NOMO-1 (cell line): ENCODE measurements around the gene DTNB.

Source experiments
- DNase-seq, 2 experiments: peaks; one replicate each; lab custom pipeline; 2025; ENCODE audit not compliant: unreplicated experiment in 2 of 2; lab: John Stamatoyannopoulos, UW

DTNB gene

DNA sequence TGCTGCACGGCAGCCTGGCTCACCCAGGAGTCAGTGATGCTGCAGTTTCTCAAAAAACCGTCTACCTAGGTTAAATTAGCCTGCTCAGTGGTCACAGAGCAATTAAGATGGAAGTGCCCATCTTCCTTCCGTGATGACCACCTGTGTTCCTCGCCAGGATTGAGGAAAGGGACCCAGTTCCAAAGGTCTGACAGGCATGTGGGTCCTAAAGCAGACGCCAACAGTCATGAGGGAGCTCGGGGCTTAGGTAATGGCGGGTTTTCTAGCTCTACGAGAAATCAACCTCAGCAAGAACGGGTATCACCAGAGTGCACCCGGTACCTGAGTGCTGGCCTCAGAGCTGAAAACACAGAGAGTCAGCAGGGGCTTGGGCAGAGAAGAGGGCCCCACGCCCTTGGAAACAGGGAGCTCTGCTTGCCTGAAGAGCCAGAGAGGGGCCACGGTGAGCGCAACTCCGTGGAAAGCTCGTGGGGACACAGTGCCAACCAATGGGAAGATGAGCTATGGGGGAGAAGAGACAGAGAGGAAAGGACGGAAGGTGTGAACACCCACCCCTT is 297.3 kb downstream of the DTNB start:
- no peak for DNase-seq

DNA sequence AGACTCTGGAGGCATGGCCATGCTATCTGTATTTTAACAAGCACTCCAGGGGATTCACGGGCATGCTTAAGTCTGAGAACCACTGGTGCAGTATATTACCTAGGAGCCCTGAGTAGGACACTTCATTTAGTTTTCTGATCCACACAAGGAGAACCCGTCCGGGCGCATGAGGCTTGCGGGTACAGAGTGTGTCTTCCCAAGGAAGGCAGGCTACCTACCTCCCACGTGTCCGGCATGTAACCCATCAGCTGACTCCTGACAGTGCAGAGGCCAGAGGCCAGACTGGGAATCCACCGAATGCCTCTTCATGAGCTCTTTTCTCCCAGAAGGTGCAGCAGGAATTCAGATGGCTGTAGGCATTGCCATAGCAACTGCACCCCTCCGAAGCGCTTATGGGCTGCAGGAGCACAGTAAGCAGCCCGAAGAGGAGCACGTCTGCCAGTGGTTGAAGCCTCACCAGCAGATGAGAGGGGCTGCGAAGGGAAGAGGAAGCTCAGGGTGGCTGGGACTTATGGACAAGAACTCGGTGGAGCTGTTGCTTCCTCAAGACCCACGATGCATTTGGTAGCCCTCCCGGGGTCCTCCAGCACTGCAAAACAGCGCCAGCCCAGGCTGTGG is 297.9 kb downstream of the DTNB start:
- DNase-seq: no peak

DNA sequence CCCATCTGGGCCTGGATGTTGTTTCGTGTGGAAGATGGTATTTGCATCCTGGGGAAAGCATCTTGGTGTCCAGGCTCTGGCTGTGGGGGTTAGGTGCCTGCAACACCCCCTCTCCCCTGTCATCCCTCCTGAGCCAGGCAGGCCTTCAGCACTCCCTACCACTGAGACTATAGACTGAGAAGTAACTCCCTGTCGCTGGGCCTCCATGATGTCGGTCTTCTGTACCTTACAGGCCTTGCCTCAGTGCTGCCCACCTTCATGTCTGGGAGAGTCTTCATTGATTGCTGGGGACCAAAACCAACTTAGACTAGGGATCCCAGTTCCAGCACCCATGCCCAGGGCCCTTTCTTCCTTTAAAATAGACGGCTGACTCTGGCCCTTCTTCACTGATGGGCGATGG is 298.6 kb downstream of the DTNB start:
- no peak for DNase-seq

DNA sequence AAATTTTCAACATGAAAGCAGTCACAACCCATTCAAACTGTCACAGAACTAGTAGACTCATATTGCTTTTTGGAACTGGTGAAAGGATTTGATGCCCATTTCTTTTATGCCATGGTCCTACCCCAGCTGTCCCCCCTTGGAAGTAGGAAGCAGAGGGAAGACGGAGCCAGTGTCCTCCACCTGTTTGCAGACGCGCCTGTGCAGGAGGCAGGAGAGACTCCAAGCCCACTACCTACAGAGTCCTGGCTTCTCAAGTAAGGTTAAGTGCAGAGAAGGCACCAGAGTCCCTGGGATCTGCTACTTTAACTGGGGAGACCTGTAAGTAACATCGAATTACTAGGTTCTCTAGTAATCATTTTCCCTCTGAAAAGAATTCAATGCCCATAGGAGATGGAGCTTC is 299.0 kb downstream of the DTNB start:
- DNase-seq: no peak

DNA sequence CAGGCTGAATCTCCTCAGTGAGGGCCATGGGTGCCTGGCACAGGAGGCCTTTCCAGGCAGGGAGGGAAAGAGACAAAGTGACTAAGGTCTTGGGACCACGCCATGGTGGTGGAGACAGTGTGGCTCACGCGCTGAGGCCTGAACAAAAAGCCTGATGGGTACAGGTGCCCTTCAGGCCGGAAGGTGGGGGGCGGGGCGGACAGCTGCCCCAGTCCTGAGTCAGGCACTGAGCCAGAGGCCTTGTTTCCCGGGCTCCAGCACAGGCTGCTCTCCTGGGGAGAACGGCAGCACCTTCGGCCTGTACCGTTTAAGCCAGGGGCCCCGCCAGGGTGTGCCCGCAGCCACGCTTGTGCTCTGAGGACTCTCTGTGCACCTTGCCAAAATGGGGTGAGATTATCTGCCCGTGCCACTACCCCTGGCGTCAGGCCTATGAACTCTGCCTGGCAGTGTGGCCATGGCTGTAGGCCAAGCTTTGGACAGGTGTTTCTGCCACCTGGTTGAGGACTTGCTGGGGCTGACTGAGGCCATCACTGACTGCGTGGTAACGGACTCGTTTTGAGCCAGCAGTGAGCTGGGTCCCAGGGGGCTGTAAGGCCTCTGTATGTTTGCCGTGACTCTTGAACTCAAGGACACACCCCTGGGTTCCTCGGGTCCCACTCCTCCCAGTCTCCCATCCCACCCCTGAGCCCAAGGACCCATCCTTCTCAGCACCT is 300.0 kb downstream of the DTNB start:
- DNase-seq: no peak

DNA sequence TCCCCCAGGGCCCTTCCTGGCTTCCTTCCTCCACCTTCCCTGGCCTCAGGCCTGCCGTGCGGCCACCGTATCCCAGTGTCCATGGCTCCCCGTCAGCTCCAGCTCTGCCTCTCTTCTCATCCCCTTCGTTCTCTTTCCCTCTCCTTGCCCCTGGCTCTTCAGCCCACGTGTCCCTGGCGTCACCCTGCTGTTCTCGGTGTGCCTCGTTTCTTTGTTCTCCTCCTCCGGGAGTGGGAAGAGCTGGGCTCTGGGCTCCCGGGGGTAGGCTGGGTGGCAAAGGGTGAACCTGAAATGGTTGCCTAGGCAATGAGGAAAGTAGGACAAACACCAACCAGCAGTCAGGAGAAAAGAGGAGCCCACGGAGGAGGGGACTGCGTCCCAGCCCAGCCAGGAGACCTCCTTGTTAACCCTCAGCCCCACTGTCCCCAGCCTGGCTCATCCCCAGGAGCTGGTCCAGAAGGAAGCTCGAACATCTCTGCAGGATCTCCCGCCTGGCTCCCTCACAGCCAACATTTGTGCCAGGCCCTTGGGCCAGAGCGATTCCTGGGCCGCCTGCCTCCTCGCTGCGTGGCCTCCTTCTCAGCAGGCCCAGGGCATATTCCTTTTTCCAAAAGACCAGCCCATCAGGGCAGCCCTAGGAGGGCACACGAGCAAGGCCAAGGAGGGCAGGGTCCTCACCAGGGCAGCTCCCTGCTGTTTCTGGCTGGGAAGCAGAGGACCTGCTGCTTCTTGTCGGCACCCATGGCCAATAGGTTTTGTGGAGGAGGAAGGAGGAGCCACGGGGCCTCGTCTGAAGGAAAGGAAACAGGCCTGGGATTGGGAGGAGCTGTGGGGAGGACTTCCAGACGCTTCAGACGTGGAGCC is 300.7 kb downstream of the DTNB start:
- DNase-seq: no peak

DNA sequence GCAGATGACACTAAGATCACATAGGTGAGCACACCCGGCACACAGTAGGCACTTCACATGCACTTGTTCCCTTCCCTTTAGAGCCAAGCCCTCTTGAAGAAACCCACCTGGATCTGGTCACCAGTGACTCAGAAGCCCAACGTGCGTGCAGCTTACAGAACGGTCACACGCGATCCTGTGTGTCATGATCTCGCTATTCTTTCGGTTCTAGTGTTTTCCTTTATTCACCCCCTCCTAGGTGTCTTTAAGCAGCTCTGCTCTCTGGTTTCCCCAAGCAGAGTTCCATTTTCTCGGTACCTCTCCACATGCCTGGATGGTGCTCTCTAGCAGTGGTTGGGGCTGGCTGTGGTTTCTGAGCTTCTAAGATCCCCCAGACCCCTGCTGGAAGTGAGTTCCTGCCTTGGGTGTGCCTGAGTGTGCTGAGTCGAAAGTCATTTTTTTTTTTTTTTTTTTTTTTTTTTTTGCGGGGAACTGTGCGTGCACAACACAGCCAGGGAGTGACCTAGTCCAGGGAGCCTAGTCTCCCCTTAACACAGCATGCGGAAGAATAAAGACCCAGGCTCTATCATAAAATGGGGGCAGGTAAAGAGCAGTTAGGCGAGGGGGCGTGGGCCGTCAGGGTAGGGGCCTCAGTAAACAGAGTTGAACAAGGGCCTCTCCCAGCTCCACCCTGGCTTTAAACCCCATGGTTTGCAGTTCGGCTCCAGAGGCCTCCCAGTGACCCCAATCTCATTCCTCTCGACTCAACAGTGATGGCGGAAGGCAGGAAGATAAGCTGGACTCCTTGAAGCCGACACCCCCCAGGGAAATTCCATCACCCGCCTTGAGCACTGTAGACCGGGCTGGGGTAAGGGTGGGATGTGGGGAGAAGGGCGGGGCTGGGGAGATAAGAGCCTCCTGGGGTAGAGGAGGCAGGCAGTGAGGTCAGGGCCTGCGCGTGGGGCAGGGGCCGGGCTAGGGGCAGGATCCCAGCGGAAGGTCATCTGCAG is 301.8 kb downstream of the DTNB start:
- DNase-seq: no peak

DNA sequence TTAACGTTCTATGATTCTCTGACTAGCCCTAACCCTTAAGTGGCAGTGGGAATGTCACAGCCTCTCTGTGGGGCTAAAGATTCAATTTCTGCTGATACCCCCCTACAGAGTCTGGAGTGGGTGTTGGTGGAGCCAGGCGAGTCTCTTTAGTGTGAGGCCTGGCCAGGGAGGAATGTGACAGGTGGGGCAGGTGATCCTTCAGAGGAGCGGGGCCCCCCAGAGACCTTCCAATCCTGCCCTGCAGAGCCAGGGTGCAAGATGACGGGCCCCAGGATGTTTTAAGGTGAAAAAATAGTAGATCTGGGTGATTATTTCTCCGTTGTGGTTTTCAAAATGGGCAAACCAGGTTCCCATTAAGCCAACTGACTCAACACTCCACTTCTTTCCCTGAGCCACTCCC is 303.5 kb downstream of the DTNB start:
- DNase-seq: no peak

DNA sequence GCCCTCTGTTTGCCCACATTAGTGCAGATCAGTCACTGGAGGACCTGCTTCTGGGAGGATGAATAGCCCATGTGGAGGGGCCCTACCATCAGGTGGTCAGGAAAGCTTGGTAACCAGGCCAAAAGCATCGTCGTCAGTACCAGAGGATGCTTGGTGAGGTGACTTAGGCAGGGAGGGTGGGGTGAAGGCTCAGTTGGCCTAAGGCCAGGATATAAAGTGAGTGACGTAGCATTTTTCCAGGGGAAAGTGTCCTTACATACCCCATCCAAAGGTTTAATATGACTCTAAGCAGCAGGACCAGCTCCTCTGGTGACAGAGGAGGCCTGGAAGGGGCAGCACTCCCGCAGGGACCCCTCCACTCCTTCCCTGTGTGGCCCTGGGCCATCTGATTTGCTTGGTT is 303.9 kb downstream of the DTNB start:
- no peak for DNase-seq

DNA sequence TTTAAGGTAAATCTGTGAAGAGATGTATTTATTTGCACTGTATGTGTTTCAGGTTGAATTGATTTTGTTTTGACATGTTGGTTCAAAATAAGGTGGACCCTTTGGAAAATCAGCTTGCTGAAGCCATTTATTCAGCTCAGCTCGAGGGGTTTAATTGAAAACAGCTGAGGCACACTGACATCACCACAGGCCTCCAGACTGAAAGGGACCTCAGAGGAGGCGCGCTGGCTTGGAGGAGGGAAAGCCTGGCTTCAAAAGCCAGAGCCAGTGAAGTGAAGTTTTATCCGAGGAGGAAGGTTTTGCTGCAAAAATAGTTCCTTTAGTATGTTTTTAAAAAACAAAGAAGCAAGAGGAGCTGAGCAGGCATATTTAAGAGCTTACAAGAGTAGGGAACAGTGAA is 304.7 kb downstream of the DTNB start:
- DNase-seq: no peak

DNA sequence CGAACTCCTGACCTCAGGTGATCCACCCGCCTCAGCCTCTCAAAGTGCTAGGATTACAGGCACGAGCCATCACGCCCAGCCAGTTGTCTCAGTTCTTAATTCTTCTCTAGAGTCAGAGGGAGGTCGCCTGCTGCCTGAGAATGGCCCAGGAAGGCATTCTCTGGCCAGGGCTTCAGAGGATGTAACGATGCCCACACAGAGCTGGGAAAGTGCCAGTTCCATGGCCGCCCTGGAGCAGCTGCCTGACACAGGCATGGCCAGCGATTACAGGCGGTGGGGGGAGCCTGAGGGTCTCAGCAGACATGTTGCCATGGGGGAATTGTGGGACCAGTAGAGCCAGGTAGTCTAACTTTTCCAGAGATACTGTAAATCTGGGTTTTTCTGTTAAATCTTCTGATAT is 306.1 kb downstream of the DTNB start:
- DNase-seq: no peak

DNA sequence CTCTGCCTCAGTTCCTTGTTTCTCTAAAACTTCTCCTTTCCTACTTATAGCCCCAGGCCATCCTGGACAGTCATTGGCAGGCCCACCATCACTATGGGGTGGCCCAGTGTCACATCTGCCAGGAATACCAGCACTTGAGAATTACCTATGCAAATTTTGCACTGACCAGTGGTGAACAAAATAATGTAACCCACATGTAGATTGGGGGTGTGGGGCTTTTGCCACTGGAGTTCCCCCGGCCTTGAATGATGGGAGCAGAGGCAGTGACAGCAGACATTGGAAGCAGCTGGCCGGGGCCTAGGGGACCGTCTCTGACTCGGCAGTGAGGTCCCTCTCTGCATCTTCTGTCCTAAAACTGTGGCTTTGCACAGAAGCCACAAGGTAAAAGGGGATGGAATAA is 306.7 kb downstream of the DTNB start:
- no peak for DNase-seq

DNA sequence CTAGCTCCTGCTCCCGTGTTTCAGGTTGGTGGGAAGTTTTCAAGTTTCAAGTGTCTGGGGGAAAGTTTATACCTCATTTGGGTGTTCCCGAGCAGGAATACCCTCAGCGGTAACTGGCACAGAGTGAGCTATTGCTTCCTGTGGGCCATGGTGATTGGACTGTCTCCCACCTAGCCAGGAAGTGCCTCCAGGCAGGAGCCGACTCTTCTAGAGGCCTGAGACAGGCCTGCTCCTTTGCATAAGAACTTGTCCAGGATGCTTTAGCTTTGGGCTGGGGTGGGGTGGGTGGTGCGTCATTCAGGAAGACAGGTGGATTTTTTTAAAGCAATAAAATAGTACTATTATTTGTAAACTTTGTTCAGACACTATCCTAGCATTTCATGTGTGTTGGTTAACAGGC is 308.1 kb downstream of the DTNB start:
- no peak for DNase-seq

DNA sequence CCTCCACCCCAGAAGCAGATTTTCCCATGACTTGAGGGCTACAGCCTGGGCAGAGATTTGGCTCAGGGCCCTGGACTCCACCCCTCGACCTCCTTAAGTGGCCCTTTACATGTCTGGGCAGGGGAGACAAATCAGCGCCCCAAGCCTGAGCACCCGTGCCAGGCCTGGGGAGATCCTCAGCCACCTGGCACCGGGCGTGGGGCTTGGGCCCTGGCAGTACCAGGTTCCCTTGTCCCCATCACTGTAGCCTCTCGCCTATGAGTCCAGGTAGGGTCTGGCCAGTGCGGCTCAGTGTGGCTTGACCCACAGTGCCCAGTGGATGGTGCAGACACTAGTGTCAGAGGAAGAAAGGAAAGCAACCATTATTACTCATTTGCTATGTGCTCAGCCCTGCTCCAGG is 309.6 kb downstream of the DTNB start:
- no peak for DNase-seq

DNA sequence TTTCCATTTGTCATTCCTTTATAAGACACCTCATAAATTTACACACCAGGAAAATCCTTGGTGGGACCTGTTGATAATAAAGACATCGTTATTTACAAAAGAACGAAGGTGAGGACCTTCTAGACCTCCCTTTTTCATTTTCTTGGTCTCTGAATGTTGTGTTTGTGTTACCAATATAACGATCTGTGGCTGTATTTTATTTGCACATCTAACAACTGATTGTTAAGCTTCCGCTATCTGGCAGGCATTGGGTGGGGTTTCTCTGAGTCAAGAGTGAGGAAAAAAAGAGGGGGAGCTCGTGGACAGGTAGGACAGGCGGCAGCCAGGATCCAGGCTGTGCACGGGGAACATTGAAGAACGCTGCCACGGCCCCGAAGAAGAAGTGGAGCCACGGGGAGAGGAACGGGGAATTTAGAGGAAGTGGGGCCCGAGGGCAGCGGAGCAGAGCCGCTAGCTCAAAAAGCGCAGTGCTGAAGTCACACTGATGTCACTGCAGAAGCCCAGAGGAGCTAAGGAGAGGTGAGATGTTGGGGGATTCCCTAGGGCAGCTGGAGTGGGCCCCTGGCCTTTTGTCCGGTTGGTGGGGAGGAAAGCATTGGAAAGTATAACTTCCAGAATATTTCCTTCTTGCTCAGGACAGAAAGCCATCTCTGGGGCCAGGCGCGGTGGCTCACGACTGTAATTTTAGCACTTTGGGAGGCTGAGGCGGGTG is 310.8 kb downstream of the DTNB start:
- DNase-seq: peak; percentile 66 to 80

DNA sequence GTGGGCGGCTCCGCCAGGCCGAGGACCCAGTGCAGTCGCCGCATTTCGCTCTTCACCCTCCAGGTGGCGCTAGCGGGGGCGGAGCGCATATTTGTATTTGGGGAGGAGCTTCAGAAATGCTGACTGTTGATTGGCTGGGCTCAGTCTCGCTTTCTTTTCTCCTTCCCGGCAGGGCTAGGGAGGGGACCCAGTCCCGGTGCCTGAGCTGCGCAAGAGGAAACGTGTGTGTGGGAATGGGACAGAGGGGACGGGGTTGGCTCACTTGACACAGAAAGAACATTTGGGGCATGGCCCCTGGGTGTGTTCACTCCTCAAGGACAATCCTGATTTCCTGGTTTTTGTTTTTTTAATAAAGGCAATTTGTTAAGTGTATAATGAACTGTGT is 311.3 kb downstream of the DTNB start:
- peak; percentile 87 to 89 for DNase-seq

DNA sequence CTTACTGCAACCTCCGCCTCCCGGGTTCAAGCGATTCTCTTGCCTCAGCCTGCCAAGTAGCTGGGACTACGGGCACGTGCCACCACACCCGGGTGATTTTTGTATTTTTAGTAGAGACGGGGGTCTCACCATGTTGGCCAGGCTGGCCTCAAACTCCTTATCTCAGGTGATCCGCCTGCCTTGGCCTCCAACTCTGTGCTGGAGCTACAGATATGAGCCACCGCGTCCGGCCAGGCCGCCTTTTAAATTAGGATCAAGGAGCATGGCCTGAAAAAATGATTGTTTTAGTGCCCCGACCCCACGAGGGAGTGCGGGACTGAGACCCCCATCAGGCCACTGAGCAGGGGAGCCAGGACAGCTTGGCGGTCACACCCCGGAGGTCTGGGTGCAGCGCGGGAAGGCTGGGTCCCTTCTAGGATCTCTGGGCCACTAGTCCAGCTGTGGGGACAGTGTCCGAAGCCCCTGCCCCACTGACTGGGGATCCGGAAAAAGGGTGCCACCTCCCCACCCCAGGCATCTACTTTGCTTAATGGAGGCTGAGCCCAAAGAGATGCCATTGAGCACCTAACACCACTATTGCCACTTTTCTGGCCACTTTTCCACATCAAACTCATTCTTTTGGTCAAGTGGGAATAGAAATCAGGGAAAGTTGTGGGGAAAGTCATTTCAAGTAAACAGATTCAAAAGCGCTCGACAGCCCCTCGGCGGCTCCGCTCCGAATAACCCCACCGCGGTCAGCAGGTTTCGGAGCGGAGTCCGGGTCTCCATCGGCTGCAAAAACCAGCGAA is 311.9 kb downstream of the DTNB start:
- DNase-seq: no peak

DNA sequence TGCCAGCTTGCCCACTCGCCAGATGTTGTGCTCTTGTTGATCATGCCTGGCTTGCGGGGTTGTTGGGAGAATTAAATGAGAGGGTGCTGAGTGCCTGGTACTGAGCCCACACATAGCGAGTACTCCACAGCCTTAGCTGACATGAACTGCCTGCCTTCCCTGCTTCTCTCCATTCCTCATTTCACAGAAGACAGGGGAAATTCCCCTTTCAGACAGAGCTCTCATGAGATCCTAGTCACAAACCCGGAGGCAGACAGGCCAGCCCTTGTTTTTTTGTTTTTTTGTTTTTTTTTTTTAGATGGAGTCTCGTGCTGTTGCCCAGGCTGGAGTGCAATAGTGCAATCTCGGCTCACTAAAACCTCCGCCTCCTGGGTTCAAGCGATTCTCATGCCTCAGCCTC is 314.5 kb downstream of the DTNB start:
- DNase-seq: no peak

DNA sequence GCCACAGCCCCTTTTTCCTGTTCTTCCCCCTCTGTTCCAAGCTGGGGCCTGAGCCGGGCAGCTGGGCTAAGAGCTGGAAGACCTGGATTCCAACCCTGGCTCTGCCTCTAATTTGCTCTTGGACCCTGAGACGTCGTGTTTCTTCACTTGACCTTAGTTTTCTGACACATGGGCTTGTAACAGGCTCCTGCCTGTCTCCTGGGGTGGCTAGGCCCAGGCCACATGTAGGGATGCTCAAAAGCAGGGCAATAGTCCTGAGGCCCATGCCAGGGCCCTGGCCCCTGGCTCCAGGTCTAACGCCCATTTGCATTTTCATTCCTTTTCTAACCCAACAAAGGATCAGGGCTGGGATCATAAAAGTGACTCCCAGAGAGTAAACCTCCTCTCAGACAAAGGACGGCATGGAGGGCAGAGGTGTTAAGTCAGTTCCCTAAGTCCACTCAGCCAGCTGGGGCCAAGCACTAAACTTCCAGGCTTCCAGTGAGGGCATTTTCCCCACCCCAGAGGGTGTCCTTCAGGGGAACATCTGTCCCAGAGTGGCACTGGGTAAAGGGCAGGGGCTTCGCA is 315.0 kb downstream of the DTNB start:
- no peak for DNase-seq
